PC-9 (cell line): ENCODE measurements around the gene VGLL4.

Source experiments
- CTCF ChIP-seq: fragments of 200-600 bp; sonication (generic); conservative IDR thresholded peaks from 2 replicates; pipeline ENCODE4 v1.6.1; 2017; ENCODE audit warnings: mixed run types, antibody characterized with exemption, mild to moderate bottlenecking, moderate library complexity
- EZH2 ChIP-seq: fragments of 200-600 bp; sonication (generic); IDR thresholded peaks from 2 replicates; pipeline ENCODE4 v1.8.0; 2017; ENCODE audit warnings: antibody characterized with exemption, low read depth

GRCh38 chr3:11534793-11535101 lies 109.0 kb downstream of the VGLL4 start:
- TF ChIP-seq CTCF (no peak), EZH2 (no peak)
